Measurements from ENCODE around the gene TRIM4. TPM values are rescaled to one million over a fixed set of nuclear protein-coding genes. Genes with fewer than 3 reads are reported as not detected.

Gene TRIM4
- total and polyA plus RNA-seq, 2 donors (not counting 3 experiments of a cell fraction or from before 2014, with no cell fraction given), result 13.0 to 22.1 TPM

DNA sequence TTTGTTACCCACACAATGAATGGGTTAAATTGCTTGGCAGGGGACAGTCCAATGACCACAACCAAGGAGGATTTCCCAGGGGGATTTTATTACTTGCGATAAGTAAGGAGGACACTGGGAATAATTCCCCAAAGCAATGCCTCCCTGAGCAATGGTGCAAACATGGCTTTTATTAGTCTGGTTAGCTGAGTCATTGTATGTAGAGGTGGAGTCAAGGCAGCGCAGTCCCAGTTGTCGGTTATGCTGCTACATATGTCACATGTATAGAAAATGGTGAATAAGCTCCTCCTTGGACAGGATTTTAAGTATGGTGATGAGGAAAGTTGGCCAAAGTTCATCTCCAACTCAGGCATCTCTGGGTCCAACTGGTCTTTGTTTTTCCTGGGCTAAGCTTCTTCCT is 3.9 kb upstream of the TRIM4 start:
- H3K27me3 ChIP-seq (ENCODE audit: control insufficient read depth in 2 of 2, insufficient read depth in 2 of 2, low read length in 2 of 2), result peaks cover 8 to 14% of the 10 kb centered on the region in 2 experiments
- no peak overlapping the region for H3K4me2 ChIP-seq (ENCODE audit: insufficient read depth, low read length)
- dilution Hi-C loops (cut with MboI; ENCODE audit: extremely low pct_ligation_motif_present, low sequenced_read_pairs), result no loop called here
- no peaks in the 10 kb centered on the region for H4K20me1 ChIP-seq (replicated peaks; ENCODE audit: control insufficient read depth, extremely low read depth, insufficient read depth, low read length)
- peaks cover 11% of the 10 kb centered on the region for H3K4me1 ChIP-seq (ENCODE audit: control insufficient read depth, extremely low read depth, insufficient read depth, low read length)
- ChIA-PET CTCF (interaction anchor here (1.1 to 2.4 kb wide), 3 partner anchors 10 to 67 kb away, joined by 3 to 8 read pairs (median 7); no protein-coding TSS in a partner anchor), POLR2A (no interaction called here)
- H3K9me1 ChIP-seq (replicated peaks; ENCODE audit: control insufficient read depth, extremely low read depth, insufficient read depth, low read length), result no peaks in the 10 kb centered on the region
- no peak for DNase-seq (ENCODE audit: low read depth, low spot score)
- H3K79me2 ChIP-seq (ENCODE audit: control insufficient read depth, insufficient read depth, low read length), result peaks cover 10% of the 10 kb centered on the region
- no peak for FAIRE-seq
- H3K9ac ChIP-seq (replicated peaks; ENCODE audit: extremely low read depth, insufficient read depth, low read length), result no peak overlapping the region
- H2AFZ ChIP-seq (ENCODE audit: low read depth, low read length), result no peak overlapping the region
- no peaks in the 10 kb centered on the region for H3K9me3 ChIP-seq (replicated peaks; ENCODE audit: control insufficient read depth, insufficient read depth, low read length)
- no peak overlapping the region for H3K4me3 ChIP-seq (replicated peaks in 1 of 3; ENCODE audit: insufficient read depth in 1 of 3, low read depth in 1 of 3, low read length in 3 of 3)
- no peak overlapping the region for H3K27ac ChIP-seq (ENCODE audit: insufficient read depth, low read depth, low read length)
- no TSS peak for BruUV-seq (replicated peaks)
- intact Hi-C loops (cut with micrococcal nuclease), result no loop called here
- H3K36me3 ChIP-seq (ENCODE audit: control insufficient read depth in 2 of 2, extremely low read depth in 1 of 2, insufficient read depth in 2 of 2, low read length in 2 of 2), result no peaks in the 10 kb centered on the region
- TF ChIP-seq MYC (IDR thresholded peaks at IDR 0.05; ENCODE audit: low read depth, low read length) (no peak), GATA2 (IDR thresholded peaks at IDR 0.05; ENCODE audit: insufficient read depth, insufficient read length, low read depth, low read length) (no peak), EZH2 (IDR thresholded peaks at IDR 0.05; ENCODE audit: borderline replicate concordance, low read depth, low read length, severe bottlenecking) (no peak), JUN (IDR thresholded peaks at IDR 0.05; ENCODE audit: borderline replicate concordance, insufficient read depth, insufficient read length, low read depth) (no peak), POLR2A (IDR thresholded peaks at IDR 0.05; ENCODE audit: low read depth, low read length) (no peak), FOS (IDR thresholded peaks at IDR 0.05; ENCODE audit: borderline replicate concordance, insufficient read depth, low read length) (no peak), POLR2AphosphoS5 (IDR thresholded peaks at IDR 0.05; ENCODE audit: insufficient read depth, low read depth, low read length) (no peak)
- TF ChIP-seq, protein P1, sequence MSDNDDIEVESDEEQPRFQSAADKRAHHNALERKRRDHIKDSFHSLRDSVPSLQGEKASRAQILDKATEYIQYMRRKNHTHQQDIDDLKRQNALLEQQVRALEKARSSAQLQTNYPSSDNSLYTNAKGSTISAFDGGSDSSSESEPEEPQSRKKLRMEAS (IDR thresholded peaks at IDR 0.05; ENCODE audit: insufficient read depth, insufficient read length), result no peak
- TF ChIP-seq, protein P2, sequence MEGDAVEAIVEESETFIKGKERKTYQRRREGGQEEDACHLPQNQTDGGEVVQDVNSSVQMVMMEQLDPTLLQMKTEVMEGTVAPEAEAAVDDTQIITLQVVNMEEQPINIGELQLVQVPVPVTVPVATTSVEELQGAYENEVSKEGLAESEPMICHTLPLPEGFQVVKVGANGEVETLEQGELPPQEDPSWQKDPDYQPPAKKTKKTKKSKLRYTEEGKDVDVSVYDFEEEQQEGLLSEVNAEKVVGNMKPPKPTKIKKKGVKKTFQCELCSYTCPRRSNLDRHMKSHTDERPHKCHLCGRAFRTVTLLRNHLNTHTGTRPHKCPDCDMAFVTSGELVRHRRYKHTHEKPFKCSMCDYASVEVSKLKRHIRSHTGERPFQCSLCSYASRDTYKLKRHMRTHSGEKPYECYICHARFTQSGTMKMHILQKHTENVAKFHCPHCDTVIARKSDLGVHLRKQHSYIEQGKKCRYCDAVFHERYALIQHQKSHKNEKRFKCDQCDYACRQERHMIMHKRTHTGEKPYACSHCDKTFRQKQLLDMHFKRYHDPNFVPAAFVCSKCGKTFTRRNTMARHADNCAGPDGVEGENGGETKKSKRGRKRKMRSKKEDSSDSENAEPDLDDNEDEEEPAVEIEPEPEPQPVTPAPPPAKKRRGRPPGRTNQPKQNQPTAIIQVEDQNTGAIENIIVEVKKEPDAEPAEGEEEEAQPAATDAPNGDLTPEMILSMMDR (IDR thresholded peaks at IDR 0.05; ENCODE audit: extremely low read depth in 1 of 2, insufficient read depth in 1 of 2, low read depth in 1 of 2, low read length in 2 of 2), result no peak
